HG03135 (cell line): ENCODE data around the gene CBX4.
"Not testable (repeated sequence)": the region's sequence is repeated elsewhere in the genome, so short reads cannot be mapped to it uniquely, and the experiment has no call there.

Experiments used
- ATAC-seq: cut with Tn5 transposase; IDR thresholded peaks from one replicate; pipeline ENCODE4 v1.9.1; 2021; ENCODE audit warnings: mild to moderate bottlenecking, moderate library complexity; ENCODE audit not compliant: unreplicated experiment

Gene CBX4

GRCh38 chr17:79861413-79862216, 22.4 kb upstream of the CBX4 start:
- no peak for ATAC-seq

- ATAC-seq = no peak
These were observed 20.7 kb upstream of the CBX4 start for GRCh38 chr17:79859676-79860615.

GRCh38 chr17:79857095-79857494, 17.9 kb upstream of the CBX4 start:
- ATAC-seq = no peak

DNA sequence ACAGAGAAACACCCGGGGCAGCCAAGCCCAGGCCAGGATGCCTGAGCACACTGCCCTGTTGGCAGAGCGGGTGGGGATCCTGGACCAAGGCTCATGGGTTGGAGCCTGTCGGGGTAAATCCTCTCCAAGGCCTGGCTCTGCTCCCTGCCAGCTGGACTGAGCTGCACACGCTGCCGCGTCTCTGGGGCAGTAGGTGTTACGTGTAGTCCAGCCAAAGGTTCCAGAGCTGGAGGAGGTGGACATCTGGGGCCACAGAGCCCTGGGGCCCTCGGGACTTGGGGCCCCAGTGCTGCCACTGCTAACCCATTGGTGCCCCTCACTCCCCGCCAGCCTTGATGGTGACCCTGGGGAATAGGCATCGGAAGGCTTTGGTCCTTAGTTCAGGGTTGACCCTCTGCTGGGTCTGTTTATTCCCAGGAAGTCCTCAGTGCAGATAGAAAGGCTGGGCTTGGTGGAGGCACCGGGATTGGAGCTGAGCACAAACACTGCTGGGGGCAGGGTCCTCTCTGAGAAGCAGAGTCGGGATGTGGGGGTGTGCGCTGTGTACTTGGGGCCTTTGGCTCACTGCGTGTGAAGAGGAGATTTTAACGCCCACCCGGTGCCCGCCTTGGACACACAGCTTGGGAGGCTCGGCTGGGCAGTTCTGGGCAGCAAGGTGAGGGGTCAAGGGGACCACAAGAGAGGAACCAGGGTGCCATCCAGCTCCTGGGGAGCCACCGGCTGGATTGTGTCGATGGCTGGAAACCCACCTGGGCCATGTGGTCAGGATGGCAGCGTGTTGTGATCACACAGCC, 16.3 kb upstream of the CBX4 start:
- ATAC-seq = no peak

- no peak for ATAC-seq
These were observed 15.1 kb upstream of the CBX4 start for GRCh38 chr17:79854080-79855060.

DNA sequence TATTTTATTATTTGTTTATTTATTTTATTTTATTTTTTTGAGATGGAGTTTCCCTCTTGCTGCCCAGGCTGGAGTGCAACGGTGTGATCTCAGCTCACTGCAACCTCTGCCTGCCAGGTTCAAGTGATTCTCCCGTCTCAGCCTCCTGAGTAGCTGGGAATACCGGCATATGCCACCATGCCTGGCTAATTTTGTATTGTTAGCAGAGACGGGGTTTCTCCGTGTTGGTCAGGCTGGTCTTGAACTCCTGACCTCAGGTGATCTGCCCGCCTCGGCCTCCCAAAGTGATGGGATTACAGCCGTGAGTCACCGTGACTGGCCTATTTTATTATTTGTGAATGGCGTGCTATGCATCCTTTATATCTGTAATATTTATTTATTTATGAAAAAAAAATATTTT, 13.9 kb upstream of the CBX4 start:
- ATAC-seq = not testable (repeated sequence)

DNA sequence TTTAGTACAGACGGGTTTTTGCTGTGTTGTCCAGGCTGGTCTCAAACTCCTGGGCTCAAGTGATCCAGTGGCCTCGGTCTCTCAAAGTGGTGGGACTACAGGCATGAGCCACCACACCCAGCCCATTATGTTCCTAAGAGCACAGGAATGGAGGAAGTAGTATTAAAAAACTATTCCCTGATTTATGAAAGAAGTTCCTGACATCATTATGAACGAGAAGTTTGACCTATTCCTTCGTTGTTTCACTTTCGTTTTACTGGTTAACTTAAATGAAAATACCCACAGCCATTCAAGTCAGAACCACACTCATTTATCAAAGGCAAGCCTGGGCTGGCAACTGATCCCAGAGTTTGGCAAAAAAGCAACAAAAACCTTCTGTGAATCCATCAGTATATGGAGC, 13.5 kb upstream of the CBX4 start:
- ATAC-seq = no peak

GRCh38 chr17:79851461-79851817, 12.2 kb upstream of the CBX4 start:
- ATAC-seq = no peak

- ATAC-seq = no peak
These were observed 11.6 kb upstream of the CBX4 start for GRCh38 chr17:79850571-79851460.

DNA sequence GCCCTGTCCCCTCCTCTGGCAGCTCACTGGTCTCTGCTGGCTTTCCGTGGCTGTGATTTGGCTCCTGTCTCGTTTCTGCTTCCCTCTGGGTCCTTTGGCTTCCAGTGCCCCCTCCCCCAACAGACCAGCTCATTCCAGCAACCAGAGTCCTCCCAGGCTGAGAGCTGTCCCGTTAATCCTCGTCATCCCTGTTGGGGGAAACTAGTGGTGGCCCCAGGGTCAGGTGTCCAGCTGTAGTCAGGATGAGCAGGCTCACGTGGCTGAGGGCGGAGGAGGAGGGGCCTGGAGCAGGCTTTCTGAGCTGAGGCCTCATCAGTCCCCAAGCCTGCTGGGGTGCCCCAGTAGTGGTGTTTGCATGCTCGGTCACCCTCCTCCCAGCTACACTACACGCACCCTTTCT, 10.7 kb upstream of the CBX4 start:
- no peak for ATAC-seq

DNA sequence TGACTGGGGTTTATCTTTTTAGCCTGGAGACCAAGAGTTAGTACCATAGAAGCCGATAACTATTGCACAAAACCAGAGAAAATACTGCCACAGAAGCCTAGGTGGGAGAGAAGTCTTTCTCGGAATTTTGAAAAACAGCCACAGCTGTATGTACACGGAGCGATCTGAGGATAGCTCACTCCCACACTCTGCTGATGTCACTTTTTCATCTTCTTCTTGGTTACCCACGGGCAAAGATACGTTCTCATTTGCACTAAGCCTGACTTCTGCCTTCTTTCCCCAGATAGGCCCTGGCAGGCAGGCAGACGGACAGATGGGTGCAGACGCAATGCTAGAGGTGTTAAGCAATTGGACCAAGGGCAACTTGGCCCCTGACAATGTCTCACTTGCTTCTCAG, 9.1 kb upstream of the CBX4 start:
- no peak for ATAC-seq

DNA sequence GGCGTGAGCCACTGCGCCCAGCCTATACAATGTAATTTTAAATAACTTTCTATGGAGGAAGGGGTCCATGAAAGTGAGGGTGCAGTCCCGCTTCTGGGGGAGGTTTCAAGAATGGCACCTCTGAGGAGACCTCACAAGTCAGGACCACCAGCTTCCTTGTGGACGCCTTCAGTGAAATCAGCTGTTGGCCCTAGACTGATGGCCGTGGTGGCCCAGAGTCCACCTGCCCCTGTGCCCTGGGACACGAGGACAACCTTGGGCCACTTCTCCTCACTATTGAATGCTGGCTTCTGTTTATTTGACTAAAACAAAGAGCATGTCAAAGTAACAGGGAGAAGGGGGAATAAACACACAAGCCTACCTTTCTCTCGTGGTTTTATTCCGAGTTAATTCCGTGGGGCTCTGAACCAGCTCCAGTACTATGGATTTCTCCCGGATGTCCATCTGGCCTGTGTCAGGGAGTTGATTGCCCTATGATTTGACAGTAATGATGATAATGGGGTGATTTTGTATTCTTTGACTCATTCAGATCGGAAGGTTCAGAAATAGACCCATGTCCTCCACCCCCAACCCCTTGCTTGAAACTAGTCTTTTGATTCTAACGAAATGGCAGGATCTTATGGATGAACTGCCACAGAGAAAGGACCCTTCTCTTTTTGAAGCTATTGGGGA, 8.6 kb upstream of the CBX4 start:
- no peak for ATAC-seq

- no peak for ATAC-seq
These were observed 6.3 kb upstream of the CBX4 start for GRCh38 chr17:79845601-79845949.

DNA sequence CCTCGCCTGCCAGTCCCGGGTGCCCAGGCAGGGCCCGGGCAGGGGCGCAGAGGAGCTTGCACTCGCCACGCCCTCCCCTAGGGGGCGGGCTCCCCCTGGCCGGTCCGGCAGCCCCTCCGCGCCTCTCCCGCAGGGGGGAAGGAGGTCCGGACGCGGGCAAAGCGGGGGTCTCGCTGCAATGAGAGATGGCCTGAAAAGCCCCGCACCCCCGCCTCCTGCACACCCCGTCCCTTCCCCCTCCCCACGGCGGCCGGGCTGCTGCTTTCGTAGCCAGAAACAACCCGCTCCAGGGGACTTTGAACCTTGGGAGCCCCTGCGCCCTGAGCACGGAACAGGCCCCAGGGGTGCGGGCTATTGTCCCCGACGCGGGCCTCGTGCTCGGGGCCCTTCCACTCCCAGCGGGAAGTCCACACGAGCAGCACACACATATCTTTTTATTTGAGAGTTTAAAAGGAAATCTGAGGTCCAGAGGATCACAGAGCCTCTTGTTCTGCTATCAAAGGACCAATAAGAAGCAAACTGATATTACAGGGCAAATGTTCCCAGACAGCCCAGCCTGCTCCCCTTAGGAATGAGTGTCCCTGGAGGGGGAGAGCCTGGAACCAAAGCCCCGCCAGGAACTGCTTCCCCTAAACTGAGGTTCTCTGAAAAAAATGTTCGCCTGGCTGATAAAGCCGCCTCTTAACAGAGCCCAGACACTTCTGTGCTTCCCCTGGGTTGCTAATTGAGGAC, 5.8 kb upstream of the CBX4 start:
- no peak for ATAC-seq

GRCh38 chr17:79843816-79844800, 4.9 kb upstream of the CBX4 start:
- no peak for ATAC-seq

DNA sequence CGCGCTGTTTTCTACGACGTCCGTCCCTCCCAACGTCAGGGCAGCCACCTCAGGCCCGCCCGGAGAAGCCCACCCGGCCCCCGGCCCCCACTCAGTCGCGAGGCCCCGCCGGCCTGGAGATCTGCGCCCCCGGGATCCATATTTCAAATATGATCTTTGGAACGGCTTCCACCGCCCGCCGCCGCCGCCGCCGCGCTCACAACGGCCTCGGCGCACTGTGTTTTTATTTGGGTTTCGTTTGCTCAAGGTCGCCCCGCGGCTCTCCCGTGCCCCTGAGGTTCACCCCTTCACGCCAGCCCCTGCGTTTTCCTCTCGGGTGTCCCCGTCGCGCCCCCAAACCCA, 4.2 kb upstream of the CBX4 start:
- ATAC-seq = no peak
